Measurements from ENCODE around the gene ADIPOQ. TPM values are rescaled to one million over a fixed set of nuclear protein-coding genes. Genes with fewer than 3 reads are reported as not detected.
"Not testable (repeated sequence)": the region's sequence is repeated elsewhere in the genome, so short reads cannot be mapped to it uniquely, and the experiment has no call there.

Gene ADIPOQ
- total and polyA plus RNA-seq, 2 experiments from 2014 or later: not detected

GRCh38 chr3:186802701-186803100 is 39.8 kb upstream of the ADIPOQ start:
- H3K4me1 ChIP-seq (ENCODE audit: insufficient read depth): peaks cover 11% of the 10 kb centered on the region
- no peak overlapping the region for H3K4me2 ChIP-seq
- peaks cover 14% of the 10 kb centered on the region for H3K79me2 ChIP-seq
- no peak overlapping the region for H2AFZ ChIP-seq
- H3K36me3 ChIP-seq (replicated peaks; ENCODE audit: insufficient read depth, low read depth): no peaks in the 10 kb centered on the region
- WGBS (ENCODE audit: low lambda C conversion rate, missing lambda C conversion rate): 88% methylated on average over 3 of the region's 3 CpGs
- no peak overlapping the region for H3K4me3 ChIP-seq
- TF ChIP-seq EZH2phosphoT487 (IDR thresholded peaks at IDR 0.05; ENCODE audit: low read depth, severe bottlenecking, unreplicated experiment) (no peak), CTCF (IDR thresholded peaks at IDR 0.05; ENCODE audit: poor library complexity) (no peak), EZH2 (IDR thresholded peaks at IDR 0.05; ENCODE audit: borderline replicate concordance) (no peak)
- H4K20me1 ChIP-seq (ENCODE audit: insufficient read depth, poor library complexity, severe bottlenecking): no peaks in the 10 kb centered on the region
- DNase-seq (ENCODE audit: low spot score): no peak
- no peaks in the 10 kb centered on the region for H3K9me2 ChIP-seq (replicated peaks; ENCODE audit: insufficient read depth)
- H3K27me3 ChIP-seq: no peaks in the 10 kb centered on the region
- no peaks in the 10 kb centered on the region for H3K9me3 ChIP-seq (ENCODE audit: low read depth)
- H3K27ac ChIP-seq: no peak overlapping the region

GRCh38 chr3:186803447-186803846 is 39.1 kb upstream of the ADIPOQ start:
- not testable (repeated sequence) for H3K36me3 ChIP-seq (replicated peaks; ENCODE audit: insufficient read depth, low read depth); H3K27ac ChIP-seq; H3K9me2 ChIP-seq (replicated peaks; ENCODE audit: insufficient read depth); H3K4me3 ChIP-seq; H3K4me2 ChIP-seq; H3K9me3 ChIP-seq (ENCODE audit: low read depth); DNase-seq (ENCODE audit: low spot score); H3K27me3 ChIP-seq; H2AFZ ChIP-seq; H4K20me1 ChIP-seq (ENCODE audit: insufficient read depth, poor library complexity, severe bottlenecking)
- WGBS (ENCODE audit: low lambda C conversion rate, missing lambda C conversion rate): over 99% methylated on average over 4 of the region's 4 CpGs
- Histone ChIP-seq H3K4me1 (ENCODE audit: insufficient read depth) (peaks cover 11% of the 10 kb centered on the region), H3K79me2 (peaks cover 14% of the 10 kb centered on the region)

GRCh38 chr3:186806089-186807055 is 36.1 kb upstream of the ADIPOQ start, which contains the start of gene RFC4:
TSS of gene RFC4 (minus strand) at chr3:186806482. CDS start at chr3:186804713, 1,769 bp downstream.
- Histone ChIP-seq H4K20me1 (ENCODE audit: insufficient read depth, poor library complexity, severe bottlenecking) (no peaks in the 10 kb centered on the region), H3K9me3 (ENCODE audit: low read depth) (no peaks in the 10 kb centered on the region), H3K27ac (peak within 1 kb of the TSS; percentile 92), H3K79me2 (peaks cover 14% of the 10 kb centered on the region), H3K4me1 (ENCODE audit: insufficient read depth) (peaks cover 11% of the 10 kb centered on the region), H2AFZ (peak within 1 kb of the TSS; percentile 82), H3K4me3 (peak within 1 kb of the TSS; percentile 56), H3K36me3 (replicated peaks; ENCODE audit: insufficient read depth, low read depth) (no peaks in the 10 kb centered on the region), H3K27me3 (no peaks in the 10 kb centered on the region), H3K9me2 (replicated peaks; ENCODE audit: insufficient read depth) (no peaks in the 10 kb centered on the region), H3K4me2 (peak within 1 kb of the TSS; percentile 89)
- TF ChIP-seq EZH2 (IDR thresholded peaks at IDR 0.05; ENCODE audit: borderline replicate concordance): no peak
- TF ChIP-seq CTCF (IDR thresholded peaks at IDR 0.05; ENCODE audit: poor library complexity): no peak
- no peak for TF ChIP-seq EZH2phosphoT487 (IDR thresholded peaks at IDR 0.05; ENCODE audit: low read depth, severe bottlenecking, unreplicated experiment)
- 1% methylated on average over 70 of the region's 70 CpGs for WGBS (ENCODE audit: low lambda C conversion rate, missing lambda C conversion rate)
- peak; percentile 87 for DNase-seq (ENCODE audit: low spot score)

GRCh38 chr3:186807231-186807630 is 35.3 kb upstream of the ADIPOQ start:
- H3K9me3 ChIP-seq (ENCODE audit: low read depth): no peaks in the 10 kb centered on the region
- no peak for TF ChIP-seq CTCF (IDR thresholded peaks at IDR 0.05; ENCODE audit: poor library complexity)
- H3K4me2 ChIP-seq: peak overlapping the region; percentile 89
- peak overlapping the region; percentile 82 for H2AFZ ChIP-seq
- H3K36me3 ChIP-seq (replicated peaks; ENCODE audit: insufficient read depth, low read depth): no peaks in the 10 kb centered on the region
- H3K27ac ChIP-seq: peak overlapping the region; percentile 92
- peaks cover 14% of the 10 kb centered on the region for H3K79me2 ChIP-seq
- WGBS (ENCODE audit: low lambda C conversion rate, missing lambda C conversion rate): 48% methylated on average over 5 of the region's 5 CpGs
- no peaks in the 10 kb centered on the region for H4K20me1 ChIP-seq (ENCODE audit: insufficient read depth, poor library complexity, severe bottlenecking)
- H3K4me1 ChIP-seq (ENCODE audit: insufficient read depth): peaks cover 11% of the 10 kb centered on the region
- no peaks in the 10 kb centered on the region for H3K27me3 ChIP-seq
- H3K9me2 ChIP-seq (replicated peaks; ENCODE audit: insufficient read depth): no peaks in the 10 kb centered on the region
- no peak for DNase-seq (ENCODE audit: low spot score)
- peak overlapping the region; percentile 56 for H3K4me3 ChIP-seq

All from hepatocyte (in vitro differentiated cells).